B cell (primary cell): ENCODE data around the gene ACO1. TPM values are rescaled to one million over a fixed set of nuclear protein-coding genes. Genes with fewer than 3 reads are reported as not detected.

Source experiments
- ATAC-seq: fragments of 200-7000 bp; cut with Tn5 transposase; one replicate; pipeline ENCODE4 v1.10.0; 2021; ENCODE audit warnings: low read depth, mild to moderate bottlenecking, moderate number of reproducible peaks, moderate library complexity
- CTCF ChIA-PET: fragments of 350-600 bp; sonication (Branson Sonifier 250); formaldehyde crosslinking; loops from one replicate; lab custom pipeline; 2021; ENCODE audit warnings: antibody characterized with exemption, inconsistent platforms; lab: Charles Lee
- POLR2A ChIA-PET: fragments of 350-600 bp; sonication (Branson Sonifier 250); formaldehyde crosslinking; loops from one replicate; lab custom pipeline; 2021; ENCODE audit warnings: antibody characterized with exemption; lab: Charles Lee
- DNase-seq: peaks from one replicate; pipeline ENCODE4 v3.0.0; 2013
- H2AFZ ChIP-seq: 2 replicates; pipeline ENCODE4 v1.6.1; 2012; ENCODE audit warnings: mild to moderate bottlenecking, low read depth, low read length; ENCODE audit not compliant: insufficient read depth, poor library complexity, severe bottlenecking
- H3K27ac ChIP-seq, 2 donors: 1 replicate in 1 of 2; 2 replicates in 1 of 2; pipeline ENCODE4 v1.5.1; 2012 to 2013; ENCODE audit warnings: low read length in 2 of 2, mild to moderate bottlenecking in 2 of 2, moderate library complexity in 1 of 2
- H3K27me3 ChIP-seq, 4 experiments: fragments of 200-600 bp in 1 of 4; sonication (generic) in 1 of 4; replicated peaks in 1 of 4; 1 replicate in 2 of 4; 2 replicates in 2 of 4; pipeline versions ENCODE4 v1.6.1 to v1.7.0; 2013 to 2016; ENCODE audit warnings: low read length in 3 of 4, mild to moderate bottlenecking in 2 of 4, mixed read lengths in 1 of 4, moderate library complexity in 1 of 4; ENCODE audit not compliant: insufficient read depth in 4 of 4, control insufficient read depth in 3 of 4; ENCODE audit errors: control extremely low read depth in 1 of 4
- H3K36me3 ChIP-seq, 2 experiments: replicated peaks in 1 of 2; 1 replicate in 1 of 2; 2 replicates in 1 of 2; pipeline versions ENCODE4 v1.6.1 to v1.7.1; 2013; ENCODE audit warnings: low read length in 1 of 2; ENCODE audit not compliant: insufficient read depth in 2 of 2, control insufficient read depth in 1 of 2; ENCODE audit errors: control extremely low read depth in 1 of 2, extremely low read depth in 1 of 2
- H3K4me1 ChIP-seq, 2 donors: fragments of 200-600 bp in 1 of 2; sonication (generic) in 1 of 2; 1 replicate in 1 of 2; 2 replicates in 1 of 2; pipeline versions ENCODE4 v1.5.1 to v1.6.1; 2013 to 2017; ENCODE audit warnings: low read length in 2 of 2; ENCODE audit not compliant: control insufficient read depth in 2 of 2, insufficient read depth in 2 of 2
- H3K4me2 ChIP-seq: replicated peaks from 2 replicates; pipeline ENCODE3; 2012; ENCODE audit warnings: mild to moderate bottlenecking, low read depth, low read length; ENCODE audit not compliant: poor library complexity, severe bottlenecking
- H3K4me3 ChIP-seq, 5 experiments: fragments of 200-600 bp in 1 of 5; sonication (generic) in 1 of 5; 1 replicate in 3 of 5; 2 replicates in 2 of 5; pipeline versions ENCODE4 v1.5.1 to v1.7.0; 2011 to 2016; ENCODE audit warnings: low read length in 4 of 5, mild to moderate bottlenecking in 4 of 5, low read depth in 2 of 5, control low read depth in 1 of 5, moderate library complexity in 1 of 5; ENCODE audit not compliant: insufficient read depth in 1 of 5; ENCODE audit errors: control extremely low read depth in 1 of 5, extremely low read depth in 1 of 5
- H3K79me2 ChIP-seq: fragments of 200-600 bp; sonication (generic); one replicate; pipeline ENCODE4 v1.6.0; 2016; ENCODE audit warnings: low read length; ENCODE audit not compliant: control insufficient read depth, insufficient read depth
- H3K9ac ChIP-seq: fragments of 200-600 bp; sonication (generic); 2 replicates; pipeline ENCODE4 v1.6.1; 2017; ENCODE audit warnings: mild to moderate bottlenecking, low read length, moderate library complexity
- H3K9me3 ChIP-seq, 3 donors: one replicate each; pipeline versions ENCODE4 v1.6.1 to v1.7.1; 2013; ENCODE audit warnings: low read length in 2 of 3; ENCODE audit not compliant: control insufficient read depth in 2 of 3, insufficient read depth in 1 of 3; ENCODE audit errors: control extremely low read depth in 1 of 3
- H4K20me1 ChIP-seq: 2 replicates; pipeline ENCODE4 v1.6.0; 2012; ENCODE audit warnings: mild to moderate bottlenecking, low read length; ENCODE audit not compliant: insufficient read depth, control insufficient read depth, poor library complexity, severe bottlenecking
- H3K27ac Mint-ChIP-seq: one replicate; pipeline ENCODE4 v1.8.0; 2021; ENCODE audit warnings: mixed read lengths
- H3K27me3 Mint-ChIP-seq: one replicate; pipeline ENCODE4 v1.8.0; 2021; ENCODE audit warnings: mixed read lengths
- H3K4me1 Mint-ChIP-seq: one replicate; pipeline ENCODE4 v1.8.0; 2021; ENCODE audit warnings: mixed read lengths
- H3K4me3 Mint-ChIP-seq: one replicate; pipeline ENCODE4 v1.8.0; 2021; ENCODE audit warnings: mixed read lengths
- H3K9me3 Mint-ChIP-seq: one replicate; pipeline ENCODE4 v1.8.0; 2022; ENCODE audit warnings: mixed read lengths; ENCODE audit not compliant: insufficient read depth
- CTCF ChIP-seq: fragments of 200-600 bp; IDR thresholded peaks from one replicate; pipeline ENCODE4 v1.8.0; 2022; ENCODE audit warnings: antibody characterized with exemption, mild to moderate bottlenecking
- EZH2 ChIP-seq: IDR thresholded peaks from 2 replicates; pipeline ENCODE4 v1.6.1; 2012; ENCODE audit warnings: borderline replicate concordance, low read depth, mild to moderate bottlenecking, moderate library complexity, low read length; ENCODE audit not compliant: insufficient read depth, poor library complexity, severe bottlenecking
- WGBS: methylation state at CpG from one replicate; pipeline ENCODE4 v1.1.5; 2013; ENCODE audit warnings: missing lambda C conversion rate; ENCODE audit not compliant: insufficient coverage; 5-methylcytosine and 5-hydroxymethylcytosine counted together
- intact Hi-C: fragments of 100-400 bp; cut with micrococcal nuclease; formaldehyde crosslinking; loops from one replicate; pipeline ENCODE4 v1.10.0; 2022
- polyA plus RNA-seq: library from polyadenylated mRNA; depleted of rRNA; stranded (reverse); fragments of >200 nt; gene quantifications from 2 replicates; pipeline ENCODE4 v1.2.3, GENCODE V29; 2012
- total RNA-seq, 2 donors: library from RNA; stranded (reverse); fragments of 120-200 nt in 1 of 2; gene quantifications; 1 replicate in 1 of 2; 2 replicates in 1 of 2; pipeline versions ENCODE4 v1.2.3 to v1.2.4, GENCODE V29; 2013 to 2022

ACO1 gene
- total and polyA plus RNA-seq, 2 donors (not counting 1 experiment from before 2014, with no cell fraction given): 1.6 to 9.1 TPM

- Histone ChIP-seq H3K9ac (no peak overlapping the region), H3K27ac (no peak overlapping the region), H4K20me1 (peaks cover 15% of the 10 kb centered on the region), H3K4me1 (no peaks in the 10 kb centered on the region), H3K36me3 (peaks cover 6 to 30% of the 10 kb centered on the region in 2 experiments), H3K9me3 (no peaks in the 10 kb centered on the region), H3K4me2 (no peak overlapping the region), H3K4me3 (no peak overlapping the region), H3K27me3 (no peaks in the 10 kb centered on the region), H3K79me2 (peaks cover 7% of the 10 kb centered on the region), H2AFZ (no peak overlapping the region)
- no peak overlapping the region for H3K27ac Mint-ChIP-seq
- CTCF ChIA-PET: no interaction called here
- H3K4me1 Mint-ChIP-seq: no peaks in the 10 kb centered on the region
- no peak overlapping the region for H3K4me3 Mint-ChIP-seq
- DNase-seq (no peak), ATAC-seq (no peak)
- WGBS: 100% methylated on average over 2 of the region's 4 CpGs
- H3K27me3 Mint-ChIP-seq: no peaks in the 10 kb centered on the region
- H3K9me3 Mint-ChIP-seq: no peaks in the 10 kb centered on the region
- intact Hi-C loops: no loop called here
- TF ChIP-seq CTCF: no peak
- TF ChIP-seq EZH2: no peak
- POLR2A ChIA-PET: no interaction called here
These were observed 118.0 kb downstream of the ACO1 start for GRCh38 chr9:32502464-32502863.

DNA sequence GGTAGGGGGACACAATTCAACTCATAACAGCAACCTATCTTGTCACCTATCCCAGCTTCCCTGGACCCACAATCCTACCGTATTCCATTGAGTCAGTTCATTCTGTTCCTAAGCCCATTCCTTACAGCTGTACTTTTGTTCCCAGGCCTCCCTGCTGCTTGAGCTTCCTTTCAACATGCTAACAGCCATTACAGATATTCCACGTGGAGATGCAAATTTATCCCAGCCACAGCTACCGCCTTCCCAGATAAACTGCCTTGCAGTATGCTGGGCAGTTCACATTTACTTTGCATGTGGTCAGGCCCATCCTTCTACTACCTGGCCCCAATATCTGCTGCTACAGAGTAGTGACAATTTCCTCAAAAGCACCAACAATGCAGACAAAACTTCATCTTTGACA lies 118.6 kb downstream of the ACO1 start:
- Histone ChIP-seq H3K4me1 (no peaks in the 10 kb centered on the region), H3K79me2 (peaks cover 7% of the 10 kb centered on the region), H3K4me2 (no peak overlapping the region), H3K4me3 (no peak overlapping the region), H3K27me3 (no peaks in the 10 kb centered on the region), H4K20me1 (peaks cover 15% of the 10 kb centered on the region), H3K36me3 (peaks cover 5 to 27% of the 10 kb centered on the region in 2 experiments), H3K9me3 (no peaks in the 10 kb centered on the region), H2AFZ (no peak overlapping the region), H3K27ac (no peak overlapping the region), H3K9ac (no peak overlapping the region)
- ChIA-PET POLR2A (no interaction called here), CTCF (no interaction called here)
- H3K27ac Mint-ChIP-seq: no peak overlapping the region
- no peaks in the 10 kb centered on the region for H3K9me3 Mint-ChIP-seq
- WGBS: 95% methylated on average over 3 of the region's 3 CpGs
- no peaks in the 10 kb centered on the region for H3K27me3 Mint-ChIP-seq
- no peak overlapping the region for H3K4me3 Mint-ChIP-seq
- no peaks in the 10 kb centered on the region for H3K4me1 Mint-ChIP-seq
- DNase-seq: no peak
- TF ChIP-seq EZH2: no peak
- no peak for TF ChIP-seq CTCF
- intact Hi-C loops: no loop called here
- no peak for ATAC-seq

Other genes with a start within 250 kb of the ACO1 start
- 24.9 and 26.3 TPM in 2 replicates for gene RIGI, start 141.6 kb downstream of the ACO1 start, total RNA-seq
- 7.6 and 8.8 TPM in 2 replicates for gene RIGI, start 141.6 kb downstream of the ACO1 start, polyA plus RNA-seq
- gene SMIM27, start 167.7 kb downstream of the ACO1 start, total RNA-seq: 16.3 and 20.9 TPM in 2 replicates
- 6.8 and 9.5 TPM in 2 replicates for gene SMIM27, start 167.7 kb downstream of the ACO1 start, polyA plus RNA-seq
- gene TOPORS, start 167.9 kb downstream of the ACO1 start, total RNA-seq: 21.4 and 21.5 TPM in 2 replicates
- 10.1 and 14.8 TPM in 2 replicates for gene TOPORS, start 167.9 kb downstream of the ACO1 start, polyA plus RNA-seq
- gene NDUFB6, start 188.5 kb downstream of the ACO1 start, total RNA-seq: 11.1 and 13.6 TPM in 2 replicates
- gene NDUFB6, start 188.5 kb downstream of the ACO1 start, polyA plus RNA-seq: 7.4 and 14.8 TPM in 2 replicates